Occipital lobe (tissue), 2 donors: ENCODE results near the gene PCDHGC3. TPM values are rescaled to one million over a fixed set of nuclear protein-coding genes. Genes with fewer than 3 reads are reported as not detected.

ENCODE experiments used
- DNase-seq: peaks from one replicate; lab custom pipeline; 2025; lab: John Stamatoyannopoulos, UW
- total RNA-seq: library from RNA; depleted of rRNA; stranded (reverse); fragments of >200 nt; gene quantifications from one replicate; pipeline ENCODE4 v1.2.3, GENCODE V29; 2014

The PCDHGC3 gene
- total RNA-seq, 1 donor from 2014 or later, result 35.6 TPM

DNA sequence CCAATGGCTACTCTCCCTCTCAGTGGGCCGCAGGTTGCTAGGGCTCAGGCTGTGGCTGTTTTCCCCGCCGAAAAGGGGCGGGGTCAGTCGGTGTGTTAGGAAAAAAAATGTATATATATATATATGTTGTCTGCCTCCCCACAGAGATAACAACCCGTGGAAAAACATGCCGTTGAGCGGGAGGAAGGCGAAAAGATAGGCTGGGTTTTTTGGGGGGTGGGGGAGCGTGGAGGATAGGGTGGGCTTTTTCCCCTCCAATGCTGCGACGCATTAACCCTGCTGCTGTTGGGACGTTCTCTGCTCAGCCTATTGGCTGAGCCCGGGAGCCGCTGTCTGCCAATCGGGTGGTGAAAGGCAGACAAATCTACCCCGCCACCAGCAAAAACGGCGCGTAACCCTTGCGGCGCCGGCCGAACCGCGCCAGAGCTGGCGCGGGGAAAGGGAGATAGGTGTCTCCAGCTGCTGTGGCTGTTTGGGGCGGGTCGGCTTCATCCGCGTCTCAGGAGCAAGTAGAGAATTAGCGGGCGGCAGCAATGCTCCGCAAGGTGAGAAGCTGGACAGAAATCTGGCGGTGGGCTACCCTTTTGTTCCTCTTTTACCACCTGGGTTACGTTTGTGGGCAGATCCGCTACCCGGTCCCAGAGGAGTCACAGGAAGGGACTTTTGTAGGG is 9.0 kb downstream of the PCDHGC3 start, which contains the start of gene PCDHGC4:
PCDHGC4 (plus strand) TSS at position 390 of the 671 bp plus-strand sequence; CDS start at position 534, 144 bp downstream.
- peak; percentile 60 for DNase-seq

DNA sequence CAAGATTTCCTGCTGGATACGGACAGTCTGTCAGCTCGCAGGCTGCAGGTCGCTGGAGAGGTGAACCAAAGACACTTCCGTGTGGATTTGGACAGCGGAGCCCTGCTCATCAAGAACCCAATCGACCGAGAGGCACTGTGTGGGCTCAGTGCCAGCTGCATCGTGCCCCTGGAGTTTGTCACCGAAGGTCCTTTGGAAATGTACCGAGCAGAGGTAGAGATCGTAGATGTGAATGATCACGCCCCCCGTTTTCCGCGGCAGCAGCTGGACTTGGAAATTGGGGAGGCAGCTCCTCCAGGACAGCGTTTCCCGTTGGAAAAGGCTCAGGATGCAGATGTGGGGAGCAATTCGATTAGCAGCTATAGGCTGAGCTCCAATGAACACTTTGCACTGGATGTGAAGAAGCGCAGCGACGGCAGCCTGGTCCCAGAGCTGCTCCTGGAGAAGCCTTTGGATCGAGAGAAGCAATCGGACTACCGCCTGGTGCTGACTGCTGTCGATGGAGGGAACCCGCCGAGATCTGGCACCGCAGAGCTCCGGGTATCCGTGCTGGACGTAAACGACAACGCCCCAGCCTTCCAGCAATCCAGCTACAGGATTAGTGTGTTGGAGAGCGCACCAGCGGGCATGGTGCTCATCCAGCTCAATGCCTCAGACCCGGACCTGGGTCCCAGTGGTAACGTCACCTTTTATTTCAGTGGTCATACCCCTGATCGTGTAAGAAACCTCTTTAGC is 9.7 kb downstream of the PCDHGC3 start:
- no peak for DNase-seq

DNA sequence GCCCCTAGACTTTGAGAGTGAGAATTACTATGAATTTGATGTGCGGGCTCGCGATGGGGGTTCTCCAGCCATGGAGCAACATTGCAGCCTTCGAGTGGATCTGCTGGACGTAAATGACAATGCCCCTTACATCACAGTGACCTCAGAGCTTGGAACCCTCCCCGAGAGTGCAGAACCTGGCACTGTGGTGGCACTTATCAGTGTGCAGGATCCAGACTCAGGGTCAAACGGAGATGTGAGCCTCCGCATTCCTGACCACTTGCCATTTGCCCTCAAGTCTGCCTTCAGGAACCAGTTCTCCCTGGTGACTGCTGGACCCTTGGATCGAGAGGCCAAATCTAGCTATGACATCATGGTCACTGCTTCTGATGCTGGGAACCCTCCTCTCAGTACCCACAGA is 10.3 kb downstream of the PCDHGC3 start:
- DNase-seq, result no peak

DNA sequence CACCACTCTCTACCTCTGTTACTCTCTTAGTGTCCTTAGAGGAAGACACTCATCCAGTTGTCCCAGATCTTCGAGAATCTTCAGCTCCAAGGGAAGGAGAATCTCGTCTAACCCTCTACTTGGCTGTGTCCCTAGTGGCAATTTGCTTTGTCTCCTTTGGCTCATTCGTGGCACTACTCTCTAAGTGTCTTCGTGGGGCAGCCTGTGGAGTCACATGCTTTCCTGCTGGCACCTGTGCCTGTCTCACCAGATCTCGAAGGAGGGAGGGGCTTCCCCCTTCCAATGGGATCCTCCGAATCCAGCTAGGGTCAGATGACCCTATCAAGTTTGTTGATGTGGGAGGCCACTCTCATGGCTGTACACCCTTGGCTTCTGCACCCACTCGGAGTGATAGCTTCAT is 11.4 kb downstream of the PCDHGC3 start:
- DNase-seq, result no peak

DNA sequence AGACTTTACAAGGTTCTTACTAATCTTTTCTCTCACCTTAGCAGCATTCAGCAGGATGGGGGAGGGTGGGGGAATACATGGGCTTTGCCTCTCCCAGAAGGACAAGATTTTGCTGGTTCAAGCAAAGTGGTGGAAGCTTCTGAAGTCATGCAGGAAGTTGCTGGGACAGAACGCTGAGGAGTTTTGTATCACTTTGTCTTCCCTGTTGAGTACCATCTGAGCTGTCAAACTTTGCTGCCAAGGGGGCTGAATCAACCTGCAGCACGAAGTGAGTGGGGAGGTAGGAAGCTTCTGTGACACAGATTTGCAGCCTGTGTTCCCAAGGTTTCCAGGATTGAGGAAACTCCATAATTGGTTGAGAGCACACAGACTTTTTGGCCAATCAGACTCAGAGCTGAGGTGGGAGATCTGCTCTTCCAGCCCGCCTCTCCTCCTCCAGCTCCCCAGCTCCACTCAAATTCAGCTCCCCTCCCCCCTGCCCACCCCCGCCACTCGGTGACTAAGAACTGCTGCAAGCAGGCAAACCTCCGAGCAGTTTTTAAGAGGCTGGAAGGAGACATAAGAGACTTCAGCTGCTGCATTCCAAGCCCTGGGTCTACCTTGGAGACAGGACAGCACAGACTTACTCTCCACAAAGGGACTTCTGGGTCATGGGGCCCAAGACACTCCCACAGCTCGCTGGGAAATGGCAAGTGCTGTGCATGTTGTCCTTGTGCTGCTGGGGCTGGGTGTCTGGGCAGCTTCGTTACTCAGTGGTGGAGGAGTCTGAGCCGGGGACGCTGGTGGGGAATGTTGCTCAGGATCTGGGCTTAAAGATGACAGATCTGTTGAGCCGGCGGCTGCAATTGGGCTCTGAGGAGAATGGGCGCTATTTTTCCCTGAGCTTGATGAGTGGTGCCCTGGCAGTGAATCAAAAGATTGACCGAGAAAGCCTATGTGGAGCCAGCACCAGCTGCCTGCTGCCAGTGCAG is 13.1 kb downstream of the PCDHGC3 start, which contains the start of gene PCDHGC5:
PCDHGC5 (plus strand) TSS at position 491 of the 971 bp plus-strand sequence; CDS start at position 651, 160 bp downstream.
- peak; percentile 84 for DNase-seq

DNA sequence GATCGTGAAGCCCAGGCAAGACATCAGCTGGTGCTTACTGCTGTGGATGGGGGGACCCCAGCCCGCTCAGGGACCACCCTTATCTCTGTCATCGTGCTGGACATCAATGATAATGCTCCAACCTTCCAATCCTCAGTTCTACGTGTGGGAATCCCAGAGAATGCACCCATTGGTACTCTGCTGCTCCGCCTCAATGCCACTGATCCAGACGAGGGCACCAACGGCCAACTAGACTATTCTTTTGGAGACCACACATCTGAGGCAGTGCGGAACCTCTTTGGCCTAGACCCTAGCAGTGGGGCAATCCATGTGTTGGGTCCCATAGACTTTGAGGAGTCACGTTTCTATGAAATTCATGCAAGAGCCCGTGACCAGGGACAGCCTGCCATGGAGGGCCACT is 14.1 kb downstream of the PCDHGC3 start:
- DNase-seq, result no peak

DNA sequence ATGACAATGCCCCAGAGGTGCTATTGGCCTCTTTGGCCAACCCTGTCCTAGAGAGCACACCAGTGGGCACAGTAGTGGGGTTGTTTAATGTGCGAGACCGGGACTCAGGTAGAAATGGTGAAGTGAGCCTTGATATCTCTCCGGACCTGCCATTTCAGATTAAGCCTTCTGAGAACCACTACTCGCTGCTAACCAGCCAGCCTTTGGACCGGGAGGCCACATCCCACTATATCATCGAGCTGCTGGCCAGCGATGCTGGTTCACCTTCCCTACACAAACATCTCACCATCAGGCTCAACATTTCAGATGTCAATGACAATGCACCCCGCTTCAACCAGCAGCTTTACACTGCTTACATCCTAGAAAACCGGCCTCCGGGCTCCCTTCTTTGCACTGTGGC is 14.5 kb downstream of the PCDHGC3 start:
- DNase-seq, result no peak

DNA sequence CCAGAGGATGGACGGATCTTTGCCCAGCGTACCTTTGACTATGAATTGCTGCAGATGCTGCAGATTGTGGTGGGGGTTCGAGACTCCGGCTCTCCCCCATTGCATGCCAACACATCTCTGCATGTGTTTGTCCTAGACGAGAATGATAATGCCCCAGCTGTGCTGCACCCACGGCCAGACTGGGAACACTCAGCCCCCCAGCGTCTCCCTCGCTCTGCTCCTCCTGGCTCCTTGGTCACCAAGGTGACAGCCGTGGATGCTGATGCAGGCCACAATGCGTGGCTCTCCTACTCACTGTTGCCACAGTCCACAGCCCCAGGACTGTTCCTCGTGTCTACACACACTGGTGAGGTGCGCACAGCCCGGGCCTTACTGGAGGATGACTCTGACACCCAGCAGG is 15.0 kb downstream of the PCDHGC3 start:
- no peak for DNase-seq

DNA sequence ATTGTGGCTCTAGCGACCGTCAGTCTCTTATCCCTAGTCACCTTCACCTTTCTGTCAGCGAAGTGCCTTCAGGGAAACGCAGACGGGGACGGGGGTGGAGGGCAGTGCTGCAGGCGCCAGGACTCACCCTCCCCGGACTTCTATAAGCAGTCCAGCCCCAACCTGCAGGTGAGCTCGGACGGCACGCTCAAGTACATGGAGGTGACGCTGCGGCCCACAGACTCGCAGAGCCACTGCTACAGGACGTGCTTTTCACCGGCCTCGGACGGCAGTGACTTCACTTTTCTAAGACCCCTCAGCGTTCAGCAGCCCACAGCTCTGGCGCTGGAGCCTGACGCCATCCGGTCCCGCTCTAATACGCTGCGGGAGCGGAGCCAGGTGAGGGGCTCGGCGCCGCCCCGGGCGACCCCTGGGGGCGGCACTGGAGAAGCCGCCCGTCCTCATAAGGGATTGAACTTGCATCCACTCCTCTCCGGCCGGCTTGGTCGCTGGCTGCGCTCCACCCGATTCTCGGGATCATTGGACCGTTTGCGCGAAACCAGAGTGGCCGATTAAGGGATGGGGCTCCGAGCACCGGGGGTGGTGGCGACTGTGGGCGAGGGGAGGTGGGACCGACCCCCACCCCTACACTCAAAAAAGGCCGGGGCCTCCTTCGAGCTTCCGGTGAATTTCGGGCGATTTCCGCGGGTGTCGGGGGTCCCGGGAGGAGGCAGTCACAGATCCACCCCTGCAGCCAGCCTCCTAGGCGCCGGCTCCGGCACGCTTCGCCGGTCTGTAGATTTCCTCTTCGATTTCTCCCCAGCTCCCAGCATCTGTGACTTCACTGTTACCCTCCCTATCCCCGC is 15.8 kb downstream of the PCDHGC3 start:
- DNase-seq, result no peak

DNA sequence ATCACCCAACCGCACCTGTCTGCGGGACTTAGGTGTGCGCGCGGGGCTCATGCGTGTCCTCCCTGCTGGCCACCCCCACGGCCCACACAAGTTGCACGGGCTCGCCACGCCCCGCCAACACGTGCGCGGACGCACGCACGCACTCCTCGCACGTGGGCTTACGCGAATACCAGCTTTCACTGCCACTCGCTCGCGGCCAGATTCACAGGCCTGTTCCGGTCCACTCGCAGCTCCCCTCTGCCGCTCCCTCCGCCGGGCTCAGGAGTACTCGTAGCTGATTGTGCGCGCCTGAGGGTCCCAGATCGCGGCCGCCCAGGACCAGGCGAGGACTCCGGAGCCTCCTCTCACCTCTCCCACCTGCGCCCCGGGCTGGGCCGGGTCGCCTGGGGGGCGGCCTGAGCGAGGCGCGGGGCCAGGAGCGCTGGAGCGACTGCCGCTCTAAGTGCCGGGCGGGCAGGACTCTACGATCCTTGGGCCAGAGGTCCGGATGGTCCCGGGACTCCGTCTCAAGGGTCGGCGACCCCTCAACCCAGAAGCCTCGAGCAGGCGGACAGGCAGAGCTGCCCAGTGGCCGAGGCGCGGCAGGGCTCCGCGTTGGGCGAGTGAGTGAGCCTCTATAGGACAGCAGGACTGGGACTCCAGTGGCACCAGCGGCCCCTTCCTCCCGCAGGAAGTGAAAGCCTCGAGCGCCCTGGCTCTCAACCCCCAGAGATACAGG is 16.6 kb downstream of the PCDHGC3 start:
- DNase-seq, result no peak

DNA sequence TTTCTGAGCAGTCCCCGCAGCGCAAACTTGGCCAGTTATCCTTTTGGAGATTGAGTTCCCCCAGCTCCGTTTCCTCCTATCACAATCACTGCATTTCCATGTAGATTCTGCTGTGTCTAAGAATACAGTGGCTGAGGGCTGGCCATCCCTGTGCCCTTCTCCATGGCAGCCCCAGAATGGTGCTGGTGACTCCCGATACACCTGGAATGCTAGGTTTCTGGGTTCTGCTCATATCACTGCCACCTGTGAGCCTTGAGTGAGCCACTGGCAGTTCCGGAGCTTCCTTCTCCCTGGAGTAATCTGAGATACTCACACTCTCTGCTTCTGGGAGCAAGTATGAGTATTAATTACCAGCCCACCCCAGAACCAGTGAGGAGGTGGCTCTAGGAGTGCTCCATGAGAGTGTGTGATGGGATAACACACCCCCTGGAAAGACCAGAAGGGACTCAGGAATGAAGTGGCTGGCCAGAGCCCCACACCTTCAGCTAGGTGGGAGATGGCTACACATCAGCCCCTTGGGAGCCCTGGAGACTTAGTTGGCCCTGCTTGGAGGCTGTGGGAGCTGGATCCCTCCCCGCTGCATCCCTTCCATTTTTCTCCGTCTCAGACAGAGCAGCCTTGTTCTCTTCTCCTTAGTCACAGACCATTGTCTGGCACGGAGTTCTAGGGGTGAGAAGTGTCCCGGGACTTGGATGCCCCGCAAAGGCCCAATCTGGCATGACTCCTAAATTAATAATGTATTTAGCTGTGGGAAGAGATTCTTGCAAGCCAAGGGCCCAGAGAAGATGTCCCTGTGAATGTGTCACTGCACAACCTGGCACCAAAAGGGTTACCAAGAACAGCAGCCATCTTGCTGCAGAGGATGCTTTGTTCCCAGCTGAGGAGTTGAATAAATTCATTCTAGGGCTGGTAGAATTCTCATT is 18.0 kb downstream of the PCDHGC3 start:
- DNase-seq, result no peak

DNA sequence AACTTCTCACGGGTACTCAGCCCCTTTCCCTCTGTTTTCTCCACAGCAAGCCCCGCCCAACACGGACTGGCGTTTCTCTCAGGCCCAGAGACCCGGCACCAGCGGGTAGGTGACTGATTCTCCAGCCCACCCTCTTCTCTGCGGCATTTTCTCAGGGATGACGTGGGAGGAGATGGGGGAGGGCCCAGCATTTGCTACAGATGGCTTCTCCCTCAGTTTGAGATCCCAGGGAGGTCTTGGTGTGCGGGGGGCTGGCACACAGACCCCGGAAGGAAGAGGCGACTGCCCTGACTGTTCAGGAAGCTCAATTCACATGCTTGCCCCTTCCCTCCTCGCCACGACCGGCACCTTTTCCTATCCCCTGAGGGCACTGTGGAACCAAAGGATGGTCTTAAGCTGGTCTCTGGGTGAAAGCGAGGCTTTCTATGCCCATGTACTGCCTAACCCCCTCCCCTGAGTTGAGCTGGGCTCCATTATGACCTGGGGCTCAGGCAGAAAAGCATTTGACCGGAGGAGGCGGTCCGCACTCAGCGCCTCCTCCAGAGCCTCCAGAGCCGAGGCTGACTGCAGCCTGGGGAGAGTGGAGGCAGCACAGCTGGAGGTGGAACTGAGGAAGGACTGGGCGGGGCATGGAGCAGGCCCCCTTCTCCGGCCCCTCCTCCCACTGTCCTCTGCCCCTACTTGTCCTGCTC is 19.1 kb downstream of the PCDHGC3 start:
- DNase-seq, result peak; percentile 45

DNA sequence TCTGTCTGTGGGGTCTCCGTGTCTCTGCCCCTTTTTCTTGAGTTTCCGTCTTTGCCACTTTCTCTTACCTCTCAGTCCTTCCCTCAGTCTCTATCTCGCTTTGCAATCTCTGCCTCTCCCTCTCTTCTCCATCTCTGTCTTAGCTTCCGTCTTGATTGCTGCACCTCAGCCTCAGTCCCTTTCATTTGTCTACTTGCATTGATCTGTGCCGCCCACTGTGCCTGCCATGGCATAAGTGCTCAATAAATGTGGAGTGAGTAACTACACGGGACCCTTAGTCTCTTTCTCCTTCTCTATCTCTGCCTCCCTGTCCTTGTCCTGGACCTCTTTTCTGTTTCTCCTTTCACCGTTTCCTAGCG is 19.7 kb downstream of the PCDHGC3 start:
- no peak for DNase-seq

DNA sequence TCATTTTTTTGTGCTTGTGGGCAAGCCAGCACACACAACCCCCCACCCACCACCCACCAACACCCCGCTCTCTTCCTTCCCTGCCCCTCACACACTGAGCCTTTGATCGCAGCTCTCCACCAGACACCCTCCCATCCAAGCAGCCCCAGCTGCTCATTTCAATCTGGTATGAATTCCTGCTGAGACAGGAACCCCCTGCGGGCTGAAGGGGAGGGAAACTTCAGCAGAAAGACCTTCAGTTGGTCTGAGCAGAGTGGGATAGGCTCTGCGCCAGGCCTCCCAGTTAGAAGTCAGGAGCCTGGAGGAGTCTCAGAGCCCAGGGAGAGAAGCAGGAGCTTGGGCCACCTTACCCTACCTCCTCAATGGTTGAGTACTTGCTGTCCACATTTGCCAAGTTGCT is 20.3 kb downstream of the PCDHGC3 start:
- DNase-seq, result no peak

DNA sequence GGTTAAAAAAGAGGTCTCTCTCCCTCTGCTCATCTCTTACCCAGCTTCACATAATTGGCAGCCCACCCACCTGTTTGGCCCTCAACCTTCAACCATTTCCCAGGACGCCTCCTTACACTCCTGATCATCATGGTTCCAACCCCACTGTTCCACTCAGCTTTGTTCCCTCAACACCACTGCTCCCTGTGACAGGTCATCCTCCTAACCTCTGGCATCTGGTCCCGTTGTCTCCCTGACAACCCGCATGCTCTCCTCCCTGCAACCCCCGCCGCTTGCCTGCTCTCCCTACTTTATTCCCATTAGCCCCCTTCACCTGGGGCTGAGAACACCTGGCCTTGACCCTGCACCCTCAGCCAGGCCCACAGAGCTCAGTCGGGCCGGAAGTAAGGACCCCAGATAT is 26.0 kb downstream of the PCDHGC3 start:
- DNase-seq, result no peak

DNA sequence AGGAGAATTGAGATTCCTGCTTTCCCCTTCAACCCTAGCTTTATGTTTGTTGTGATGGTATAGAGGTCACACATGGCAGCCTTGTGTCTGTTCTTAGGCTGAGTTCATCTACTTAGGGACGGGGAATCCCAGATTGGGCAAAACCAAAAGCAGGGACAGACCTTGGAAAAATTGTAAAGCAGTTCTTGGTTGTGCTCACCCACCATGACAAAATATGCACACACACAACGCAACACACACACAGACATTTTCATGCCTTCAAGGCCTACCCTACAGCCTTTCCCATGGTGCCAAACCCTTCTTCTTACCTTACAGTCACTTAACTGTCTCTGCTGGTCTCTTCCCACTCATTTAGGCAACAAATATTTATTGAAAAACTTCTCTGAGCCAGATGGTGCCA is 27.9 kb downstream of the PCDHGC3 start:
- DNase-seq, result no peak

DNA sequence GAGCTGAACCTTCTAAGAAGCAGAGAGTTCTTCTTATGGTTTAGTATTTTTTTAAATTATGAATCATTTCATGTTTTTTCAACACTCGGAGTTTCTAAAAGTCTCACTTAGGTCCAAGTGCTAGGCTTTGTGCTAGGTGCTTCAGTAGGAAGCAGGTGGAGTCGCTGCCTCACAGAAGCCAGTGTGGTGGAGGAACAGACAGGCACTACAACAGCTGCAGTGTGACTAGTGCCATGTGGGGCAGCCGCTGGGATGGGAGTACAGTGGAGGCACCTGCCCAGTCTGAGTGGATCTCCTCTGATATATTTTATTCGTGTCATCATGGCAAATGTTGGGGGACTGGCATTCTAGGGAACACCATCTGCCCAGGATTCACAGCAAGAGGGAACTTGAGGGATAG is 28.4 kb downstream of the PCDHGC3 start:
- DNase-seq, result no peak

DNA sequence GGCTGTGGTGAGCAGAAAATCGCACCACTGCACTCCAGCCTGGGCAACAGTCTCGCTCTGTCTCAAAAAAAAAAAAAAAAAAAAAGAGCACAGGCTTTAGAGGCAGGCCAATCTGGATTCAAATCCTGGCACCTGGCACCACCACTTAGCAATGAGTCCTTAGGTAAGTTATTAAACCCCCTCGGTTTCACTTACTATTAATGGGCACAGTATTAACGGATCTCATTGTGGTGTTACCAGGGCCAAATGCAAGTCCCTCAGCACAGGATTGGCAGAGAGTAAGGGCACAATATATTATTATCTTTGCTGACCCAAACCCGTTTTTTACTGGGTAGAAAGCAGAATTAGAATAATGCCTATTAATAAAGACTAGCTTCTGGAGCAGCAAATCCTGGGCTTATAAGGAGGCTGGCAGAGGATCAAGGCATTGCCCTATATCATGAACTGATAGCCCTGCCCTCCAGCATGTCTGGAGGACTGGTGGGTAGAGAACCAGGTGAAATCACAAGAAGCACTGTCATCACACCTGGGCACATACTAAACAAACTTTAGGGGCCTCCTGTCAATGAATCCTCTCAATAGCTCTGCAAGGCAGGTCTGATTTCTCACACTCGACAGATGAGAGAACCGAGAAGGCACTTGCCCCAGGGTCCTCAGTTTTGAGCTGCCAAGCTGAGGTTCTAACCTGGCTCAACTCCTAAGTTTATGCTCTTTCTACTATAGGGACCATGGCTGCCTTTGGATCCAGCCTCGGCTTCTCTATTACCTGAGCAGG is 30.8 kb downstream of the PCDHGC3 start:
- no peak for DNase-seq
